ENCODE results near the gene SMAGP. TPM values are rescaled to one million over a fixed set of nuclear protein-coding genes. Genes with fewer than 3 reads are reported as not detected.
"Not testable (repeated sequence)": the region's sequence is repeated elsewhere in the genome, so short reads cannot be mapped to it uniquely, and the experiment has no call there.

Gene SMAGP
- polyA plus RNA-seq, 1 donor from 2014 or later: 82.1 TPM

DNA sequence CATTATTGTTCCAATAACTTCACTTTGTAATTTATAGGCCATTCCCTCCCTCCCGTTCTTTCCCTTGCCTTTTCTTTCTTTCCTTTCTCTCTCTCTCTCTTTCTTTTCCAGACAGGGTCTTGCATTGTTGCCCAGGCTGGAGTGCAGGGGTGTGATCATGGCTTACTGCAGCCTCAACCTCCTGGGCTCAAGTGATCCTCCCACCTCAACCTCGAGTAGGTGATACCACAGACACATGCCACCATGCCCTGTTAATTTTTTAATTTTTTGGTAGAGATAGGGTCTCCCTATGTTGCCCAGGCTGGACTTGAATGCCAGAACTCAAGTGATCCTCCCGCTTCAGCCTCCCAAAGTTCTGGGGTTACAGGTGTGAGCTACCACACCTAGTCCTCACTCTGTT, 45.6 kb downstream of the SMAGP start:
- H3K4me3 Mint-ChIP-seq: no peak overlapping the region
- no peaks in the 10 kb centered on the region for H3K9me3 Mint-ChIP-seq
- no peaks in the 10 kb centered on the region for H3K27me3 Mint-ChIP-seq
- H3K4me1 Mint-ChIP-seq: no peaks in the 10 kb centered on the region
- peaks cover 2% of the 10 kb centered on the region for H3K36me3 Mint-ChIP-seq
- no peak overlapping the region for H3K27ac Mint-ChIP-seq

DNA sequence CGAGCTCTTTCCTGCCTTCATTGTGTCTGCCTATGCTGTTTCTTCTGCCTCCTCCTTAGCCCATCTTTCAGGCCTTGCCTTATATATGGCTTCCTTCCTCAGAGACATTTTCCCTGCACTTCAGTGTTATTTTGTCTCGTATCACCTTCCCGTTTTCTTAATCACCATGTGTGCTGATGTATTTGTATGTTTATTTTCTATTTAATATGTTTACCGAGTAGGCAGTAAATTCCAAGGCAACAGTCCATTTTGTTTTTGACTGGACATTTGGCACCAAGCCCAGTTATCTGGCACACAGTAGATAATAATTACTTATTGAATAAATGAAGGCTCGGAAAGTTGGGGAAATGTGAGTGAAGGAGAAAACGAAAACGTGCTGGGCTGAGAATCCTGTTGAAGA, 47.8 kb downstream of the SMAGP start:
- Mint-ChIP-seq H3K4me3 (peak overlapping the region in 1 of 4 donors; percentile 5), H3K36me3 (peaks cover 2% of the 10 kb centered on the region), H3K27me3 (no peaks in the 10 kb centered on the region), H3K27ac (no peak overlapping the region), H3K9me3 (no peaks in the 10 kb centered on the region), H3K4me1 (peaks cover 11 to 12% (median 11%) of the 10 kb centered on the region in 3 donors)

DNA sequence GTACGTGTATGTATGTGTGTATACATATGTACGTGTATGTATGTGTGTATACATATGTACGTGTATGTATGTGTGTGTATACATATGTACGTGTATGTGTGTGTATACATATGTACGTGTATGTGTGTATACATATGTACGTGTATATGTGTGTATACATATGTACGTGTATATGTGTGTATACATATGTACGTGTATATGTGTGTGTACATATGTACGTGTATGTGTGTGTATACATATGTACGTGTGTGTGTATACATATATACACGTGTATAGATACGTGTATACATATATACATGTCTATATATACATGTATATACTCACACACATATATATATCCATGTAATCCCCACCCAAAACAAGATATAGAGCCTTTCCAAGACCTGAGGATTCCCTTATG, 50.4 kb downstream of the SMAGP start:
- not testable (repeated sequence) for H3K9me3 Mint-ChIP-seq, H3K36me3 Mint-ChIP-seq, H3K27me3 Mint-ChIP-seq
- Mint-ChIP-seq H3K4me1 (peaks cover 14 to 18% (median 15%) of the 10 kb centered on the region in 3 donors), H3K27ac (peak overlapping the region in 1 of 3 donors; percentile 97), H3K4me3 (peak overlapping the region in 1 of 4 donors; percentile 95)

DNA sequence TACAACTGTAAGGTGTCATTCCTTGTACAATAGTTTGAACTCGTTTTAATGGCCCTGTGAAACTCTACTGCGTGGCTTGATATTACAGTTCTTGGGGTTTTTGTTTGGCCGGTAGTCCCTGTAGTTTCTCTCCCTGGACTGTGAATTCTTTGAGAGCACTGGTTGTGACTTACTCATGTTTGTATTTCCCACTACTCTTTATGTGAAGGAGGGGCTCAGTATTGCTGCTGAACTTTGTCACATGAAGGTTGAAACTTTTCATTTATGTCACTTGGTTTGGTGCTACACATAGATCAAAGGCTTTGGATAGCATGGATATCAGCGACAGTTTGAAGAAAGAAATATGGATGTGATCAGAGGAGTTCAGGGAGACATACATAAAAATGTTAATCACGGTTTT, 50.9 kb downstream of the SMAGP start:
- H3K27me3 Mint-ChIP-seq: no peaks in the 10 kb centered on the region
- peaks cover 15 to 19% (median 15%) of the 10 kb centered on the region in 3 donors for H3K4me1 Mint-ChIP-seq
- no peaks in the 10 kb centered on the region for H3K9me3 Mint-ChIP-seq
- peak overlapping the region in 2 of 3 donors; percentile 77 to 97 for H3K27ac Mint-ChIP-seq
- H3K4me3 Mint-ChIP-seq: peak overlapping the region; percentile 63 to 96 (median 96)
- H3K36me3 Mint-ChIP-seq: peaks cover 3% of the 10 kb centered on the region

DNA sequence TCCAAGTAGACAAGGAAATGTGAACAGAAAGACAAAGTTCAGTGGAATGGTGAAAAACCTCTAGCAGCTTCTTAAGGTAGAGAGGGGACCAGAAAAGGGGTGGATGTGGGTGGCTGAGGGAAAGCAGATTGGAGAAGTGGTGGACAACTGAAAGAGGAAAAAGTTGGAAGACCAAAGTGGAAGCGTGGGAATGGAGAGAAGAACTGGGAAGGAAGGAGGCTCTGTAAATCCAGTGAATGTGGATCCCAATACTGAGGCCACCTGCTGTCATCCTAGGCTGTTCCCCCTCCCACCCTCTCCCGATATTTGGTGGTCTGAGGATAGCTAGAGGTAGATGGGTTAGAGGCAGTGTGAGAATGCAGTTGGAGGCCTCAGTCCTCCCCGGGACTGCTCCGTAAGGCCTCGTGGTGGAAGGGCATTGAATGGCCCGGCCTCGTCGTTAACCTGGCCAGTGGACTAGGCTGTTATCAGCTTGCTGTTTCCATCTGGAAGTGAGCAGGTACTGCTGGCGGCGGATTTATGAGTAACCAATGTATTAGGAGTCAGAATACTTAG, 51.5 kb downstream of the SMAGP start:
- Mint-ChIP-seq H3K36me3 (peaks cover 4% of the 10 kb centered on the region), H3K27ac (peak overlapping the region; percentile 96 to 97 (median 97)), H3K4me3 (peak overlapping the region; percentile 94 to 96 (median 96)), H3K4me1 (peaks cover 15 to 19% (median 18%) of the 10 kb centered on the region in 3 donors), H3K27me3 (no peaks in the 10 kb centered on the region), H3K9me3 (no peaks in the 10 kb centered on the region)

DNA sequence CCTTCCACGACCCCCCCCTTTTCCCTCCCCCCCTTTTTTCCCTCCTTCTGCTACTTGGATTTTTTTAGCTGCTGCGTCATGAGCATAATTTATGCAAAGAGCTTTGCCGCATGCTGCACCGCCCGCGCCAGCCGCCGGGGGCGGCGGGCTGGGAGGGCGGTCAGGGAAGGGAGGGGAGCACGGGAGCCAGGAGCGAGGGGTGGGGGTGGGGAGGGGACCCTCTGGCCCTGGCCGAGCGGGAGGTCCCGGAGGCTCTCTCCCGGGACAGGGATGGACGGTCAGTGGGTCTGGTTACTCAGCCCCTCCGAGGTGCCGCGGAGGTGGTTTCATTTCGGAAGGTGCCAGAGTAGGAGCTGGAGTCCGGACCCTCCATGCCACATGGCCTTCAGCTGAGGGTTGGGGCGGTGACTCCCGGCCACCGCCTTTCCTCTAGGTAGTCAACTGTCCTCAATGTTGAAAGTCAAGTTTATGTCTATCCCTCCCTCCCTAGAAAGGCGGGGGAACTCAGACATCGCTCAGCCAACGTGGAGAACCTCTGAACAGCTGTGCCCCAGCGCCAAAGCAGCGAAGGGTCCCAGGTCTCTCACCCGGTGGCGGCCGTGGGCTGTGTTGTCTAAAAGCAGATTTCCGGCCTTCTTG, 52.1 kb downstream of the SMAGP start, which contains the start of gene POU6F1:
TSS of gene POU6F1 (minus strand) at position 95 of the 639 bp plus-strand sequence. CDS start 11,226 bp downstream, outside the sequence.
- H3K4me1 Mint-ChIP-seq: peaks cover 15 to 19% (median 18%) of the 10 kb centered on the region in 3 donors
- peak within 1 kb of the TSS; percentile 94 to 96 (median 96) for H3K4me3 Mint-ChIP-seq
- peak within 1 kb of the TSS; percentile 96 to 97 (median 97) for H3K27ac Mint-ChIP-seq
- peaks cover 4% of the 10 kb centered on the region for H3K36me3 Mint-ChIP-seq
- H3K9me3 Mint-ChIP-seq: no peaks in the 10 kb centered on the region
- no peaks in the 10 kb centered on the region for H3K27me3 Mint-ChIP-seq

DNA sequence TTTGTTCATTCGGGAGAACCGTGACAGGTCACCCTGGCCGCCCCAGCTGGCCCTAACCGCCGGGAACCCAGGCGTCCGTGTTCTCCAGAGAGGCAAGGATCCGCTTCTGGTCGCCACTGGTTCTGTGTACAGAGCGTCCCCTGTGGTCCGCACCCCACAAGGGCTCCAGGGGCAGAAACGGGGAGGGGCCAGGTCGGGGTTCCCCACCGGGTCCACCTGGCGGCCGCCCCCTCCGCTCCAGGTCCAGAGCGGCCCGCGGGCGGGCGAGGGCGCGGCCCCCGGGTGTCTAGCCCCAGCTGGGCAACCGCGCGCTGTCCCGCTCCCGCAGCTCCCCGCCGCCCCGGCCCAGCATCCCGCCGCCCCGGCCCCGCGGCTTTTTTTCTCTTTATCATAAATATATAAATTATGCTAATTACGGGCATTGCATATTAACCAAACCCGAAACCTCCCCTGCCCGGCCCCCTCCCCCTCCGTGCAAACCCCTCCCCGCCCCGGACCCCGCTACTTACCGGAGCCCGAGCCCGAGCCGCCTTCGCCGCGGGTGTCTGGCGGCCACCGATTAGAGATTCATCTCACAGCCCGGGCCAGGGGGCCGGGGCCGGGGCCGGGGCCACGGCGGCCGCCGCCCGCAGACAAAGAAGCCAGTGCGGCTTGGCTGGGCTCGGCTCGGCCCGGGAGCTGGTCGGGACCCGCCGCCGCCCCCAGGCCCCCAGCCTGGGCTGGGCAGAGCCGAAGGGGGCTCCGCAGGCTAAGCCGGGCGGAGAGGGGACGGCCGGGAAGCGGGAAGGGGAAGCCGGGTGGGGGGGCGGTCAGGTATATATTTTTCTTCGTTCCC, 52.9 kb downstream of the SMAGP start:
- peaks cover 4% of the 10 kb centered on the region for H3K36me3 Mint-ChIP-seq
- peak overlapping the region; percentile 94 to 96 (median 96) for H3K4me3 Mint-ChIP-seq

DNA sequence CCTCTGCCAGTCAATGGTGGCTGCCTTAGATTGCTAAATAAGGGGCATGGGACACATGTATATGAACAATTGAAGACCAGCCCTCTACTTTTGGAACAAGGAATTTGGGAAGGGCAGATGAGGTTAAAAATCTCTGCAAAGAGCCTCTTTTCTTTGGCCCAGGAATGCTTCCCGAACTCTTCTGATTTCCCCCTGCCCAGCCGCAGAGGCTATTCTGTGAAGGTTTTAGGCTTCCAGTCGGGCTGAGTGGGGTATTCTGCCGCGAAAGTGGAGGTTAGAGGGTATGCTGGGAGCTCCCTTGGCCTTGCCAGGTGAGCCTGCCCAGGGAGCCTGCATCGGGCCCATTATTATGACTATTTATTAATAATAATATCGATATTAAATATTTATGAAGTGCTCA, 53.6 kb downstream of the SMAGP start:
- H3K27ac Mint-ChIP-seq: peak overlapping the region in 2 of 3 donors; percentile 87 to 94
- H3K4me1 Mint-ChIP-seq: peaks cover 15 to 19% (median 18%) of the 10 kb centered on the region in 3 donors
- no peaks in the 10 kb centered on the region for H3K9me3 Mint-ChIP-seq
- peak overlapping the region; percentile 71 to 91 (median 88) for H3K4me3 Mint-ChIP-seq
- H3K36me3 Mint-ChIP-seq: peaks cover 4% of the 10 kb centered on the region
- H3K27me3 Mint-ChIP-seq: no peaks in the 10 kb centered on the region

More for the DNA sequence above, 52.9 kb downstream of the SMAGP start:
- Mint-ChIP-seq H3K27me3 (no peaks in the 10 kb centered on the region), H3K4me1 (peaks cover 15 to 19% (median 18%) of the 10 kb centered on the region in 3 donors), H3K27ac (peak overlapping the region; percentile 94 to 97 (median 96)), H3K9me3 (no peaks in the 10 kb centered on the region)

DNA sequence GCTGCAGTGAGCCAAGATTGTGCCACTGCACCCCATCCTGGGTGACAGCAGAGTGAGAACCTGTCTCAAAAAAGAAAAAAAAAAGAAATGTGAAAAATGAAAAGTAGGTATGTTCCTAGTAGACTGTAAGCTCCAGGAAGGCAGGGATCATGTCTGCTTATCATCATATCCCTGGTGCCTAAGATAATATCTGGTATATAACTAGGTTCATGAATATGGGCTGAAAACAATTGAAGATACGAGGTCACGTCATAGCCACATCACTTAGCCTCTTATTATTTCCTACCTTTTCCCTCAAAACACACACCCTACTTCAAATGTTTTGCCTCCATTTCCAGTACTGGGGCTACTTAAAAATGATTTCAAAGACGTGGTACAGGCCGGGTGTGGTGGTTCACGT, 55.3 kb downstream of the SMAGP start:
- H3K27me3 Mint-ChIP-seq: no peaks in the 10 kb centered on the region
- peaks cover 4% of the 10 kb centered on the region for H3K36me3 Mint-ChIP-seq
- no peaks in the 10 kb centered on the region for H3K9me3 Mint-ChIP-seq
- H3K4me1 Mint-ChIP-seq: peaks cover 15 to 19% (median 18%) of the 10 kb centered on the region in 3 donors
- H3K4me3 Mint-ChIP-seq: peak overlapping the region in 1 of 4 donors; percentile 49
- H3K27ac Mint-ChIP-seq: peak overlapping the region; percentile 2 to 84 (median 45)

DNA sequence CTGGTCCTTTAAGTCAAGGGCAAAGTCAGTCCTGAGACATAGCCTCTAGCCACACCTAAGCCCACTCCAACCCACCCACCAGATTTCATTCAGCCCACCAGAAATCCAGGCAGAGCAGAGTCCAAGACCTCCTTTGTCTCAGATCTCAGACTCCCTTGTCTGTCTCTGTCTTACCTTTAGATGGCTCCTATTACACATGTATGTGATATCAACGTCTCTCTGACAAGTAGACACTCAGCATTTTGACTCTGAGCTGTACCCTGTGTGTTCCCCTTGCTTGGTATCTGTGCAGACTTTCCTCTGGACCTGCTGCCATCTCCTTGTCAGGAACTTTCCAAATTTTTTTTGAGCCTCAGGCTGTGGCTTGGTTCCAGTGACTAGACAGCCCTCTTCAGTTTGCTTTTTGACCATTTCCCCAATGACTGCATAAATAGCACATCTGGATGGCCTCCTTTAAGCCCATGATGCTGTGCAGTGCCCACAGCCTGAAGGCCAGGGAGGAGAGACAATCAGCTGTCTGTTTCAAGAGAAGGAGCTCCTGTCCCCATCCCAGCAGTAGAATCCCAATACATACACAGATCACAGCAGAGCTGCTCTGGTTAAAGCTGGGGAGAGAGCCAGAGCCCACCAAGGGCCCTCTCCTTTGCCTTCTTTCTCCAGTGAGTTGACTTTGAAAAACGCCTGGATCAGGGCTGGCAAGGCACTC, 59.4 kb downstream of the SMAGP start:
- Mint-ChIP-seq H3K9me3 (no peaks in the 10 kb centered on the region), H3K4me3 (no peak overlapping the region), H3K4me1 (peaks cover 0 to 4% (median 3%) of the 10 kb centered on the region in 3 donors), H3K36me3 (peaks cover 8% of the 10 kb centered on the region), H3K27me3 (no peaks in the 10 kb centered on the region), H3K27ac (peak overlapping the region in 2 of 3 donors; percentile 18 to 29)

DNA sequence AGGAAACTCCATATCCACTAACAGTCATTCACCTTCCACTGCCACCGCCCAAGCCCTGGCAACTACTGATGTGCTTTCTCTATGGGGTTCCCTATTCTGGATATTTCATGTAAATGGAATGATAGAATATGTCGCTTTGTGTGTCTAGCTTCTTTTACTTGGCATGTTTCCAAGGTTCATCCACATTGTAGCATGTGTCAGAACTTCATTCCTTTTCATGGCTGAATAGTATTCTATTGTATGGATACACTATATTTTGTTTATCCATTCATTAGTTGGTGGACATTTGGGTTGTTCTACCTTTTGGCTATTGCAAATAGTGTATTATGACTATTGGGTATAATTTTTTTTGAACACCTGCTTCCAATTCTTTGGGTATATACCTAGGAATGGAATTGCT, 61.0 kb downstream of the SMAGP start:
- H3K27me3 Mint-ChIP-seq: no peaks in the 10 kb centered on the region
- H3K9me3 Mint-ChIP-seq: no peaks in the 10 kb centered on the region
- H3K4me1 Mint-ChIP-seq: peaks cover 0 to 2% (median 0%) of the 10 kb centered on the region in 3 donors
- H3K36me3 Mint-ChIP-seq: peaks cover 4% of the 10 kb centered on the region
- no peak overlapping the region for H3K27ac Mint-ChIP-seq
- H3K4me3 Mint-ChIP-seq: no peak overlapping the region

DNA sequence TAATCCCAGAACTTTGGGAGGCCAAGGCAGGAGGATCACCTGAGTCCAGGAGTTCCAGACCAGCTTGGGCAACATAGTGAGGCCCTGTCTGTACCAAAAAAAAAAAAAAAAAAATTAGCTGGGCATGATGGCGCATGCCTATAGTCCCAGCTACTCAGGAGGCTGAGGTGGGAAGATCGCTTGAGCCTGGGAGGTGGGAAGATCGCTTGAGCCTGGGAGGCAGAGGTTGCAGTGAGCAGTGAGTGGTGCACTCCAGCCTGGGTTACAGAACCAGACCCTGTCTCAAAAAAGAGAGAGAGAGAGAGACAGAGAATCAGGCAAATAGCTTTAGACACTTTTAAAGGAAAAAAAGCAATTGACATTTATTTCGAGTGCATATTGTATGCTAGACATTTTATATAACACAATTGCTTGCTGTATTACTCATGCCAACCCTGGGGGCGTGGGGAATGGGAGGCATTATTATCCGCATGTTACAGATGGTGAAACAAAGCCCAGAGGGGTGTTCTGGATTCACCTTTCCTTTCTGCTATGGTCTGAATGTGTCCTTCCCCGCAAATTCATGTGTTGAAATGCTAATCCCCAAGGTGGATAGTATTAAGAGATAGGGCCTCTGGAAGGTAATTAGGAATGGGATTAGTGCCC, 62.1 kb downstream of the SMAGP start:
- Mint-ChIP-seq H3K9me3 (no peaks in the 10 kb centered on the region), H3K27me3 (no peaks in the 10 kb centered on the region), H3K27ac (peak overlapping the region in 1 of 3 donors; percentile 6), H3K4me3 (no peak overlapping the region), H3K36me3 (peaks cover 4% of the 10 kb centered on the region), H3K4me1 (no peaks in the 10 kb centered on the region)

DNA sequence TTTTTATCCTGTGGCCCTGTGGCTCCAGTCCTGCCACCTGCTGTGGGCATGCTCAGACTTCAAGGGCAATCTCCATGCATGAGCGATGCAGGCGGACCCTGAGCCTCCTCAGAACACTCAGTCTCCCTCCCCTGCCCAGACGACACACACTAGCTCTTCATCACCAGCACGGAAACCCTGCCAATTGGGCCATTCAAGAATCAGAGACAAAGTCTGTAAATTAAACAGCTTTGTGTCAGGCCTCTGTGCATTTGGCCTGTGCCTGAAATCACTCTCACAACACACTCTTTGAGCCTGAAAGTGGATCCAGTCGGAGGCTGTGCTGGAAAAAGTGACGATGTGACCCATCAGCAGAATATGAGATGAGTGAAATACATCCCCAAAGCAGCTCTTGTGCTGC, 64.9 kb downstream of the SMAGP start:
- Mint-ChIP-seq H3K4me1 (no peaks in the 10 kb centered on the region), H3K4me3 (no peak overlapping the region), H3K27ac (no peak overlapping the region), H3K27me3 (no peaks in the 10 kb centered on the region), H3K36me3 (peaks cover 4% of the 10 kb centered on the region), H3K9me3 (no peaks in the 10 kb centered on the region)

DNA sequence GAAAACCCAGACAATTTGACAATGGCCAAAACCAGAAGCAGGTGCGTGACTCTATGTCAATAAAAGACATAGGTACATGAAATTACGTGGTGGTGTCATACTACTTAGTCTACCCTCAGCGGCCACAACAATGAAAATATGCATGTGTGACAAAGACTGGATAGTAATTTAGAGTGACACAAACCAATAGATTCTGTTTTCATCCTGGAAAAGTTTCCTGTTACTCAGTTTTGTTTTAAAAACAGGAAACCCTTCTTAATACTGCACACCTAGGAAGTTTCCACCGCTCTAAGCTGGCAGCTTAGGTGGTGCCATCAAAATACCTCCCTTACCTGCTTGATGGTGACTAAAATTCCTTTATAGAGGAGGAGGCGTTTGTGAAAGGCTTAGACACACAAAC, 67.5 kb downstream of the SMAGP start:
- Mint-ChIP-seq H3K4me3 (no peak overlapping the region), H3K27me3 (no peaks in the 10 kb centered on the region), H3K27ac (no peak overlapping the region), H3K9me3 (no peaks in the 10 kb centered on the region), H3K36me3 (no peaks in the 10 kb centered on the region), H3K4me1 (no peaks in the 10 kb centered on the region)
